Measurements from ENCODE around the gene SYNGR2. TPM values are rescaled to one million over a fixed set of nuclear protein-coding genes. Genes with fewer than 3 reads are reported as not detected.

The SYNGR2 gene
- total and polyA plus RNA-seq, 2 experiments from 2014 or later, result 46.9 to 61.6 TPM

GRCh38 chr17:78132767-78133178 lies 35.6 kb upstream of the SYNGR2 start (continued):
- TF ChIP-seq STAT1 (IDR thresholded peaks at IDR 0.05; ENCODE audit: unreplicated experiment), result no peak
- no peak for TF ChIP-seq CTCF (conservative IDR thresholded peaks at IDR 0.05; ENCODE audit: low read depth in 2 of 2)

GRCh38 chr17:78133179-78133951 lies 35.0 kb upstream of the SYNGR2 start:
- no peak overlapping the region for H3K27ac ChIP-seq (ENCODE audit: low read depth)
- no peaks in the 10 kb centered on the region for H3K9me3 Mint-ChIP-seq
- H3K4me1 ChIP-seq (ENCODE audit: insufficient read depth), result peaks cover 25% of the 10 kb centered on the region
- H3K4me3 ChIP-seq, result no peak overlapping the region
- peaks cover 16% of the 10 kb centered on the region for H3K4me1 Mint-ChIP-seq
- no peak for ATAC-seq
- TF ChIP-seq EZH2 (IDR thresholded peaks at IDR 0.05; ENCODE audit: low read depth, unreplicated experiment) (no peak), CTCF (conservative IDR thresholded peaks at IDR 0.05; ENCODE audit: low read depth in 2 of 2) (no peak)
- H3K4me2 ChIP-seq, result no peak overlapping the region
- H3K27ac Mint-ChIP-seq, result no peak overlapping the region
- H3F3A ChIP-seq (replicated peaks; ENCODE audit: low read depth), result peaks cover 14% of the 10 kb centered on the region; the same call in 1 of the 2 replicates
- H3K4me3 Mint-ChIP-seq, result no peak overlapping the region; the same call in 2 of the 3 replicates
- no peaks in the 10 kb centered on the region for H3K9me2 ChIP-seq (ENCODE audit: insufficient read depth)
- peaks cover 22% of the 10 kb centered on the region for H3K27me3 ChIP-seq (ENCODE audit: insufficient read depth)
- H4K20me1 ChIP-seq (replicated peaks; ENCODE audit: insufficient read depth), result no peaks in the 10 kb centered on the region
- H3K36me3 ChIP-seq (ENCODE audit: insufficient read depth), result no peaks in the 10 kb centered on the region
- H2AFZ ChIP-seq, result no peak overlapping the region
- H3K36me3 Mint-ChIP-seq (ENCODE audit: low read depth), result no peaks in the 10 kb centered on the region
- DNase-seq (ENCODE audit: low spot score), result no peak
- H3K79me2 ChIP-seq (replicated peaks; ENCODE audit: insufficient read depth), result no peaks in the 10 kb centered on the region
- H3K27me3 Mint-ChIP-seq (ENCODE audit: insufficient read depth, low read depth, poor library complexity), result peaks cover 35% of the 10 kb centered on the region

GRCh38 chr17:78133971-78134898 lies 34.1 kb upstream of the SYNGR2 start:
- H3K9me3 Mint-ChIP-seq, result no peaks in the 10 kb centered on the region
- Histone ChIP-seq H3K27me3 (ENCODE audit: insufficient read depth) (peaks cover 22% of the 10 kb centered on the region), H3K79me2 (replicated peaks; ENCODE audit: insufficient read depth) (no peaks in the 10 kb centered on the region), H3K9me2 (ENCODE audit: insufficient read depth) (no peaks in the 10 kb centered on the region), H3K4me1 (ENCODE audit: insufficient read depth) (peaks cover 21% of the 10 kb centered on the region), H2AFZ (no peak overlapping the region), H3K36me3 (ENCODE audit: insufficient read depth) (no peaks in the 10 kb centered on the region), H3K4me2 (no peak overlapping the region), H3F3A (replicated peaks; ENCODE audit: low read depth) (peaks cover 14% of the 10 kb centered on the region; the same call in 1 of the 2 replicates), H4K20me1 (replicated peaks; ENCODE audit: insufficient read depth) (no peaks in the 10 kb centered on the region), H3K27ac (ENCODE audit: low read depth) (no peak overlapping the region), H3K4me3 (no peak overlapping the region)
- no peak overlapping the region; the same call in 2 of the 3 replicates for H3K4me3 Mint-ChIP-seq
- no peak overlapping the region for H3K27ac Mint-ChIP-seq
- peaks cover 13% of the 10 kb centered on the region for H3K4me1 Mint-ChIP-seq
- ATAC-seq (peak; percentile 51), DNase-seq (ENCODE audit: low spot score) (peak; percentile 93)
- peaks cover 35% of the 10 kb centered on the region for H3K27me3 Mint-ChIP-seq (ENCODE audit: insufficient read depth, low read depth, poor library complexity)
- no peaks in the 10 kb centered on the region for H3K36me3 Mint-ChIP-seq (ENCODE audit: low read depth)
- TF ChIP-seq NANOG (IDR thresholded peaks at IDR 0.05; ENCODE audit: borderline replicate concordance) (no peak), JUNB (IDR thresholded peaks at IDR 0.05; ENCODE audit: unreplicated experiment) (no peak), ETS1 (IDR thresholded peaks at IDR 0.05) (no peak), EZH2 (IDR thresholded peaks at IDR 0.05; ENCODE audit: low read depth, unreplicated experiment) (no peak), POLR2AphosphoS5 (IDR thresholded peaks at IDR 0.05; ENCODE audit: low read depth) (no peak), STAT1 (IDR thresholded peaks at IDR 0.05; ENCODE audit: unreplicated experiment) (no peak), CREB1 (CRISPR knock-in tag; IDR thresholded peaks at IDR 0.05; ENCODE audit: low read depth) (0 out of 2 replicates have a peak, but pooled peaks have one; percentile 19), ZNF331 (CRISPR knock-in tag; IDR thresholded peaks at IDR 0.05; ENCODE audit: low read depth) (no peak), REST (IDR thresholded peaks at IDR 0.05; ENCODE audit: unreplicated experiment) (no peak)
